Fibroblast of the aortic adventitia (primary cell): ENCODE results near the gene PARVB. TPM values are rescaled to one million over a fixed set of nuclear protein-coding genes. Genes with fewer than 3 reads are reported as not detected.

ENCODE experiments used
- DNase-seq: peaks from one replicate; pipeline ENCODE4 v3.0.0-alpha.2; 2010; ENCODE audit warnings: low read depth
- H3K4me3 ChIP-seq: 2 replicates; pipeline ENCODE4 v1.5.1; 2011; ENCODE audit warnings: low read depth, mild to moderate bottlenecking, control low read depth, low read length, moderate library complexity
- total RNA-seq: library from RNA; depleted of rRNA; stranded (reverse); fragments of >200 nt; gene quantifications from 2 replicates; pipeline ENCODE4 v1.2.3, GENCODE V29; 2012; ENCODE audit warnings: low replicate concordance
- TF ChIP-seq, protein P1 (sequence below): IDR thresholded peaks from 2 replicates; pipeline ENCODE4 v1.5.1; 2011; ENCODE audit warnings: mild to moderate bottlenecking, low read length, control low read depth, inconsistent platforms; ENCODE audit not compliant: insufficient read depth

PARVB gene
- total RNA-seq, 1 donor = 30.6 TPM

DNA sequence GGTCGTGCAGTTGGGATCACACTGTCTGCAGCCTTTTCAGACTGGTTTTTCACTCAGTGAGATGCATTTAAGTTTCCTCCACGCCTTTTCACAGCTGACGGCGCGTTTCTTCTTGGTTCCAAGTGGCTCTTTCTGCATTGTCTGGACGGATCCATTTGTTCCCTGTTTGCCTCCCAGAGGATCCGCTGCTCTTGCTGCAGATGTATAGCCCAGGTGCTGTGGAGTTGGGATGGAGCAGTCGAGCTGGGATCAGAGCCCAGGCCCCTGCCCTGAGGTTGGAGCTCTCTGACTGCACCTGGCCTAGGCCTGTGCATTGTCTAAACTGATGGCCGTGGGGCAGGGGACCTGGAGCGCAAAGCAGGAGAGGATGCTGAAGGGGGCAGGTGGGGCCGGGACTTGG, 51.6 kb downstream of the PARVB start:
- TF ChIP-seq, protein P1, sequence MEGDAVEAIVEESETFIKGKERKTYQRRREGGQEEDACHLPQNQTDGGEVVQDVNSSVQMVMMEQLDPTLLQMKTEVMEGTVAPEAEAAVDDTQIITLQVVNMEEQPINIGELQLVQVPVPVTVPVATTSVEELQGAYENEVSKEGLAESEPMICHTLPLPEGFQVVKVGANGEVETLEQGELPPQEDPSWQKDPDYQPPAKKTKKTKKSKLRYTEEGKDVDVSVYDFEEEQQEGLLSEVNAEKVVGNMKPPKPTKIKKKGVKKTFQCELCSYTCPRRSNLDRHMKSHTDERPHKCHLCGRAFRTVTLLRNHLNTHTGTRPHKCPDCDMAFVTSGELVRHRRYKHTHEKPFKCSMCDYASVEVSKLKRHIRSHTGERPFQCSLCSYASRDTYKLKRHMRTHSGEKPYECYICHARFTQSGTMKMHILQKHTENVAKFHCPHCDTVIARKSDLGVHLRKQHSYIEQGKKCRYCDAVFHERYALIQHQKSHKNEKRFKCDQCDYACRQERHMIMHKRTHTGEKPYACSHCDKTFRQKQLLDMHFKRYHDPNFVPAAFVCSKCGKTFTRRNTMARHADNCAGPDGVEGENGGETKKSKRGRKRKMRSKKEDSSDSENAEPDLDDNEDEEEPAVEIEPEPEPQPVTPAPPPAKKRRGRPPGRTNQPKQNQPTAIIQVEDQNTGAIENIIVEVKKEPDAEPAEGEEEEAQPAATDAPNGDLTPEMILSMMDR = no peak
- no peak overlapping the region for H3K4me3 ChIP-seq
- no peak for DNase-seq

DNA sequence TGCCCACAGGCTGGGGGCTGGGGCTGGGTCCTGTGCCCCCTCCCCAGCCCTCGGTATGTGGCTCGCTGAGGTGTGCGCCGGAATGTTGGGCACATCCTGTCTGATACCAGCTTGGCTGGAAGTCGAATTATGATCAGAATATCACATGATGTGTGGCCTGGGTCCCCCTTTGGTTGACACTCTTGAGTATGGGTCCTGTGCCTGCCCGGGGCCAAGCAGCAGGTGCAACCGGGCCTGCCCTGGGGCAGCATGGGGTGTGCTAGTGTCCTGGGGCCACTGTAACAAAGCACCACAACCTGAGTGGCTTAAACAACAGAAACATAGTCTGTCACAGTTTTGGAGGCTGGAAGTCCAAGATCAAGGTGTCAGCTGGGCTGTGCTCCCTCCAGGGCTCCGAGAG, 52.7 kb downstream of the PARVB start:
- no peak for DNase-seq
- TF ChIP-seq, protein P1 = no peak
- no peak overlapping the region for H3K4me3 ChIP-seq

DNA sequence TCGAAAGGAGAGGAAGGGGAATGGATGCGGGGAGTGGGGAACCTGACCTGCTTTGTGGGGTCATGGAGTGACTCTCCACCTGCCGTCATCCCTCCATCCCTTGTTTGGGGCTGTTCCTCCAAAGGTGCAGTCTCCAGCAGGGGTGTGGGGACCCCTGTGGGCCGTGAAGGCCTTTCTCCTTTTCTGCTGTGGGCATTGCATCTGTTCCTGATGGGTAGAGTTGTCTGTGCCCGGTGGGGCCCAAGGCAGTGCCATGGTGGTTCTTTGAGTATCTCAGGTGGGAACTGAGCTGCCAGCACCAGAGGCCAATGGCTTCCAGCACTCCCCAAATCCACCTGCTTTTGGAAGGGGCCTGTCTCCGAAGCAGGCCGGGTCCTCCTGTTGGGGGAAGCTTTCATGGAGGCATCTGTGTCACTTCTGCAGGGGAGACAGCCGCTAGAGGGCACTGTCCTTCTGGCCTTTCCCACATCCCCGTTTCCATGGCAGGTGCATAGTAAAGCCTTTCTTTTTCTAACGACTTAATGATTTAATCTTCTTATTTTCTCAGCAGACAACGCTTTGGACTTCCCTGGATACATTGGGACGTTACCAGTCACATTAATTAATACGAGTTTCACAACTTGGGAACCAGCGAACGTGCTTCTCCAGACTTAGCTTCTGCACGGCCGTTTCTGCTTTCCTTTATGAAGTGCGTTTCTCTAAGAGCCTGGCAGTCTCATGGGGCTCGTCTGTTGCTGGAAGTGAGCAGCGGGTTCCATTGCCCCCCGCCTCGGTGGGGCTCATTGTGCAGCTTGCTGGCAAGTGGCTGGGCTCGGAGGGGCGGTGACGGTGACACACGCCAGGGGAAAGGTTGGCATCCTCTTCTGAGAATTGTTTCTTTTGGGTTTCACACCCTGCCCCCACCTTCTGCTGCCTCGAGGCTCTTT, 57.1 kb downstream of the PARVB start:
- DNase-seq = peak; percentile 80
- no peak overlapping the region for H3K4me3 ChIP-seq
- TF ChIP-seq, protein P1 = peak; percentile 92

DNA sequence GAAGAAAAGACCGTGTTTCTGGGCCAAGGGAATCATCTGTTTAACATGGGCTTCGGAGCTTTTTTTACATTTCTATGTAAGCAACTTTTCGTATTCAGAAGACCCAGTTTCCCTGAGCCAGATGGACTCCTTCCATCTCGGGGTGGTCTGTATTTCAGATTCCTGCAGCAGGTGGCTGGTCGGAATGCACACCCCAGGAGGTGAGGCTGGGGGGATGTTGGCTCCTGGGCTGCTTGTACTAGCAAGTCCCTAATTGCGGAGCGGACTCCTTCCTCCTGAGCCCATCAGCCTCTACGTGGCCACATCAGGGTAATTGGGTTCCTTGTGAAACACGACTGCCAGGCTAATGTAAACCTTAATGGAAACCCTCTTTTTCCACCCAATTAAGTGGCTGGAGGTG, 58.7 kb downstream of the PARVB start:
- TF ChIP-seq, protein P1 = no peak

DNA sequence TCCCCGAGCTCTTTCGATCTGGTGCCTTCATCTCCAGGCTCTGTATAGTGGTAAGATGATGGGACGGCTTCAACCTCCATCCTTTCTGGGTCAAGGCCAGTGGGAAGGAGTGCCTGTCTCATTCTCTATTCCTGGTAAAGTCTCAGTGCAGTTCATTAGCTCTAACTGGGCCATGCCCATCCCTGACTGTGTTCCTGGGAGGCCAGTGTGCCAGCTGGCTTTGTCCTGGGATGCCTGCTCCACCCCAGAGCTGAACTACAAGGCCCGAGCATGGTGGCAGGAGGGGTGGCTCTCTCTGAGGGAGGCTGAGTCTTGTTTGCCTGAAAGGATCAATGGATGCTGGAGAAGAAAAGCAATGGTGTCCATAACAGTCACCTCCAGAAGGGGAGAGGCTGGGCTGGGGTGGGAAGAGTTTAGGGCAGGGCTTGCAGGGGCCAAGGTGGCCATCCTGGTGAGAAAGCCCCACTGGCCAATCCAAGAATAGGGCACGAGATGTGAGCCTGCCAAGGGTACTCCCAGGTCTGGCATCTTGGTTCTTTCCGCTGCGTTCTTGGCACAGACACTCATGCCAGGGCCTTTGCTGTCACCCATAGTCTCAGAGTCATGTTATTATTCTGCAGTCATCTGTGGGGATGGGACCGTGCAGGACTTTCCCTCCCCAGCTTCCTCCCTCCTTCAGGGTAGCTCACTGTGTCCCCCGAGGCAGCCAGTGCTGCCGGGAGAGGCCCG, 60.1 kb downstream of the PARVB start:
- H3K4me3 ChIP-seq = no peak overlapping the region
- TF ChIP-seq, protein P1 = no peak
- DNase-seq = no peak

More for the DNA sequence above, 58.7 kb downstream of the PARVB start:
- DNase-seq = no peak
- no peak overlapping the region for H3K4me3 ChIP-seq

DNA sequence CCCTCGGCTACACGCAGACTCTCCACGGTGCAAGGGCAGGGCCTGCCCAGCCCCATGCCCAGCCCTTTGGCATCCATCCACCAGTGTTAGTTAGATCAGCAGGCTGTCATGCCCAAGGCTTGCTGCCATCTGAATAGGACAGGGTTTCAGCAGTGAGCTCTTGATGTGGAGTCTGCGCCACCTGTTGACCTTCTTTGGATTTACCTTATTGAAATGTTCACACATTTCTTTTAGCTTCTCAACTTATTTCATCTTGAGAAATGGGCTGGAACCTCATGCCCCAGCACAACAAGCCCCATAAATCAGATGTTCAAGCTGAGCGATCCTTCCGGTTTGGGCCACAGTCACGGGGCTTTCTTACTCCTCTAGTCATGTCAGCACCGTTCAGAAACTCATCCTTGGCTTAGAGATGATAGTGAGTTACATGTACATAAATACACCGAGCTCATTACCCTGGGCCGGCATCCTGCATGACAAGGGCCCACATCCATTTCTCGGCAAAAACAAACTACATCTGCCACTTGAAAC, 61.7 kb downstream of the PARVB start:
- TF ChIP-seq, protein P1 = peak; percentile 43
- no peak overlapping the region for H3K4me3 ChIP-seq
- peak; percentile 64 for DNase-seq
